Gastroesophageal sphincter (tissue), 3 donors: ENCODE measurements around the gene VSIG10.

ENCODE experiments used
- CTCF ChIP-seq, 4 experiments: fragments of 200-600 bp in 2 of 4; fragments of 450-650 bp in 2 of 4; sonication (generic) in 1 of 4; IDR thresholded peaks; one replicate each; pipeline ENCODE4 v1.5.1; 2017 to 2019; ENCODE audit warnings: antibody characterized with exemption in 4 of 4, mild to moderate bottlenecking in 2 of 4, moderate library complexity in 2 of 4
- EP300 ChIP-seq: sonication (generic); formaldehyde crosslinking; IDR thresholded peaks from one replicate; pipeline ENCODE4 v1.6.1; 2017; ENCODE audit warnings: antibody characterized with exemption, mild to moderate bottlenecking
- POLR2AphosphoS5 ChIP-seq: sonication (generic); formaldehyde crosslinking; IDR thresholded peaks from one replicate; pipeline ENCODE4 v1.6.1; 2017; ENCODE audit warnings: antibody characterized with exemption

- TF ChIP-seq CTCF (IDR thresholded peaks at IDR 0.05) (no peak), POLR2AphosphoS5 (no peak), EP300 (no peak)
These were observed 46.8 kb upstream of the VSIG10 start for GRCh38 chr12:118150625-118151024.
